ENCODE data around the gene RCAN2.

RCAN2 gene

GRCh38 chr6:46271107-46271506 lies 220.1 kb downstream of the RCAN2 start:
- H3K9me3 ChIP-seq (ENCODE audit: control insufficient read depth, low read length), result no peaks in the 10 kb centered on the region
- H3K4me3 ChIP-seq (ENCODE audit: low read length), result no peak overlapping the region
- no peaks in the 10 kb centered on the region for H3K36me3 ChIP-seq (ENCODE audit: control insufficient read depth, insufficient read depth, low read length)
- H3K27me3 ChIP-seq (ENCODE audit: control insufficient read depth, insufficient read depth, low read length), result no peaks in the 10 kb centered on the region
- H3K9ac ChIP-seq (ENCODE audit: low read length), result no peak overlapping the region
- H3K4me1 ChIP-seq (ENCODE audit: control insufficient read depth, insufficient read depth, low read length), result no peaks in the 10 kb centered on the region

- no peak overlapping the region for H3K4me3 ChIP-seq (ENCODE audit: low read length)
- no peaks in the 10 kb centered on the region for H3K9me3 ChIP-seq (ENCODE audit: control insufficient read depth, low read length)
- no peaks in the 10 kb centered on the region for H3K36me3 ChIP-seq (ENCODE audit: control insufficient read depth, insufficient read depth, low read length)
- no peak overlapping the region for H3K9ac ChIP-seq (ENCODE audit: low read length)
- H3K27me3 ChIP-seq (ENCODE audit: control insufficient read depth, insufficient read depth, low read length), result no peaks in the 10 kb centered on the region
- no peaks in the 10 kb centered on the region for H3K4me1 ChIP-seq (ENCODE audit: control insufficient read depth, insufficient read depth, low read length)
Observed at GRCh38 chr6:46270336-46270735, 220.9 kb downstream of the RCAN2 start.

- no peaks in the 10 kb centered on the region for H3K27me3 ChIP-seq (ENCODE audit: control insufficient read depth, insufficient read depth, low read length)
- no peaks in the 10 kb centered on the region for H3K9me3 ChIP-seq (ENCODE audit: control insufficient read depth, low read length)
- H3K9ac ChIP-seq (ENCODE audit: low read length), result no peak overlapping the region
- H3K4me3 ChIP-seq (ENCODE audit: low read length), result no peak overlapping the region
- no peaks in the 10 kb centered on the region for H3K36me3 ChIP-seq (ENCODE audit: control insufficient read depth, insufficient read depth, low read length)
- H3K4me1 ChIP-seq (ENCODE audit: control insufficient read depth, insufficient read depth, low read length), result no peaks in the 10 kb centered on the region
Observed at GRCh38 chr6:46269447-46270229, 221.6 kb downstream of the RCAN2 start.

GRCh38 chr6:46267515-46267914 lies 223.7 kb downstream of the RCAN2 start:
- Histone ChIP-seq H3K9me3 (ENCODE audit: control insufficient read depth, low read length) (no peaks in the 10 kb centered on the region), H3K36me3 (ENCODE audit: control insufficient read depth, insufficient read depth, low read length) (no peaks in the 10 kb centered on the region), H3K9ac (ENCODE audit: low read length) (no peak overlapping the region), H3K4me3 (ENCODE audit: low read length) (no peak overlapping the region), H3K27me3 (ENCODE audit: control insufficient read depth, insufficient read depth, low read length) (no peaks in the 10 kb centered on the region), H3K4me1 (ENCODE audit: control insufficient read depth, insufficient read depth, low read length) (no peaks in the 10 kb centered on the region)

GRCh38 chr6:46265373-46265772 lies 225.9 kb downstream of the RCAN2 start:
- Histone ChIP-seq H3K4me3 (ENCODE audit: low read length) (no peak overlapping the region), H3K9me3 (ENCODE audit: control insufficient read depth, low read length) (no peaks in the 10 kb centered on the region), H3K4me1 (ENCODE audit: control insufficient read depth, insufficient read depth, low read length) (no peaks in the 10 kb centered on the region), H3K36me3 (ENCODE audit: control insufficient read depth, insufficient read depth, low read length) (no peaks in the 10 kb centered on the region), H3K9ac (ENCODE audit: low read length) (no peak overlapping the region), H3K27me3 (ENCODE audit: control insufficient read depth, insufficient read depth, low read length) (no peaks in the 10 kb centered on the region)

- H3K4me1 ChIP-seq (ENCODE audit: control insufficient read depth, insufficient read depth, low read length), result no peaks in the 10 kb centered on the region
- no peak overlapping the region for H3K9ac ChIP-seq (ENCODE audit: low read length)
- no peak overlapping the region for H3K4me3 ChIP-seq (ENCODE audit: low read length)
- H3K27me3 ChIP-seq (ENCODE audit: control insufficient read depth, insufficient read depth, low read length), result no peaks in the 10 kb centered on the region
- no peaks in the 10 kb centered on the region for H3K9me3 ChIP-seq (ENCODE audit: control insufficient read depth, low read length)
- H3K36me3 ChIP-seq (ENCODE audit: control insufficient read depth, insufficient read depth, low read length), result no peaks in the 10 kb centered on the region
Observed at GRCh38 chr6:46263707-46264086, 227.6 kb downstream of the RCAN2 start.

- no peaks in the 10 kb centered on the region for H3K36me3 ChIP-seq (ENCODE audit: control insufficient read depth, insufficient read depth, low read length)
- no peak overlapping the region for H3K4me3 ChIP-seq (ENCODE audit: low read length)
- H3K4me1 ChIP-seq (ENCODE audit: control insufficient read depth, insufficient read depth, low read length), result no peaks in the 10 kb centered on the region
- H3K27me3 ChIP-seq (ENCODE audit: control insufficient read depth, insufficient read depth, low read length), result no peaks in the 10 kb centered on the region
- no peak overlapping the region for H3K9ac ChIP-seq (ENCODE audit: low read length)
- no peaks in the 10 kb centered on the region for H3K9me3 ChIP-seq (ENCODE audit: control insufficient read depth, low read length)
Observed at GRCh38 chr6:46262928-46263706, 228.1 kb downstream of the RCAN2 start.

- Histone ChIP-seq H3K9me3 (ENCODE audit: control insufficient read depth, low read length) (no peaks in the 10 kb centered on the region), H3K4me3 (ENCODE audit: low read length) (no peak overlapping the region), H3K4me1 (ENCODE audit: control insufficient read depth, insufficient read depth, low read length) (no peaks in the 10 kb centered on the region), H3K36me3 (ENCODE audit: control insufficient read depth, insufficient read depth, low read length) (no peaks in the 10 kb centered on the region), H3K9ac (ENCODE audit: low read length) (no peak overlapping the region), H3K27me3 (ENCODE audit: control insufficient read depth, insufficient read depth, low read length) (no peaks in the 10 kb centered on the region)
Observed at GRCh38 chr6:46258249-46258648, 233.0 kb downstream of the RCAN2 start.

GRCh38 chr6:46255528-46255927 lies 235.7 kb downstream of the RCAN2 start:
- no peaks in the 10 kb centered on the region for H3K36me3 ChIP-seq (ENCODE audit: control insufficient read depth, insufficient read depth, low read length)
- H3K27me3 ChIP-seq (ENCODE audit: control insufficient read depth, insufficient read depth, low read length), result no peaks in the 10 kb centered on the region

GRCh38 chr6:46254946-46255345 lies 236.3 kb downstream of the RCAN2 start:
- H3K27me3 ChIP-seq (ENCODE audit: control insufficient read depth, insufficient read depth, low read length), result no peaks in the 10 kb centered on the region
- no peaks in the 10 kb centered on the region for H3K4me1 ChIP-seq (ENCODE audit: control insufficient read depth, insufficient read depth, low read length)
- no peak overlapping the region for H3K9ac ChIP-seq (ENCODE audit: low read length)
- no peaks in the 10 kb centered on the region for H3K36me3 ChIP-seq (ENCODE audit: control insufficient read depth, insufficient read depth, low read length)
- no peak overlapping the region for H3K4me3 ChIP-seq (ENCODE audit: low read length)
- no peaks in the 10 kb centered on the region for H3K9me3 ChIP-seq (ENCODE audit: control insufficient read depth, low read length)

More at GRCh38 chr6:46255528-46255927, 235.7 kb downstream of the RCAN2 start:
- Histone ChIP-seq H3K9me3 (ENCODE audit: control insufficient read depth, low read length) (no peaks in the 10 kb centered on the region), H3K4me3 (ENCODE audit: low read length) (no peak overlapping the region), H3K9ac (ENCODE audit: low read length) (no peak overlapping the region), H3K4me1 (ENCODE audit: control insufficient read depth, insufficient read depth, low read length) (no peaks in the 10 kb centered on the region)

GRCh38 chr6:46254331-46254730 lies 236.9 kb downstream of the RCAN2 start:
- H3K9me3 ChIP-seq (ENCODE audit: control insufficient read depth, low read length), result no peaks in the 10 kb centered on the region

GRCh38 chr6:46251583-46252339 lies 239.5 kb downstream of the RCAN2 start:
- Histone ChIP-seq H3K9ac (ENCODE audit: low read length) (no peak overlapping the region), H3K9me3 (ENCODE audit: control insufficient read depth, low read length) (no peaks in the 10 kb centered on the region), H3K4me3 (ENCODE audit: low read length) (no peak overlapping the region), H3K36me3 (ENCODE audit: control insufficient read depth, insufficient read depth, low read length) (no peaks in the 10 kb centered on the region), H3K4me1 (ENCODE audit: control insufficient read depth, insufficient read depth, low read length) (no peaks in the 10 kb centered on the region), H3K27me3 (ENCODE audit: control insufficient read depth, insufficient read depth, low read length) (no peaks in the 10 kb centered on the region)

More at GRCh38 chr6:46254331-46254730, 236.9 kb downstream of the RCAN2 start:
- no peaks in the 10 kb centered on the region for H3K4me1 ChIP-seq (ENCODE audit: control insufficient read depth, insufficient read depth, low read length)
- no peaks in the 10 kb centered on the region for H3K36me3 ChIP-seq (ENCODE audit: control insufficient read depth, insufficient read depth, low read length)
- no peaks in the 10 kb centered on the region for H3K27me3 ChIP-seq (ENCODE audit: control insufficient read depth, insufficient read depth, low read length)
- H3K4me3 ChIP-seq (ENCODE audit: low read length), result no peak overlapping the region
- no peak overlapping the region for H3K9ac ChIP-seq (ENCODE audit: low read length)
